Measurements from ENCODE around the gene SCP2.

Gene SCP2

GRCh38 chr1:53075206-53075605 is 148.1 kb downstream of the SCP2 start:
- Histone ChIP-seq H3K4me1 (ENCODE audit: control insufficient read depth, insufficient read depth, low read length) (no peaks in the 10 kb centered on the region), H3K4me3 (ENCODE audit: low read length) (no peak overlapping the region), H3K27me3 (ENCODE audit: control insufficient read depth, insufficient read depth, low read length) (no peaks in the 10 kb centered on the region), H3K9ac (ENCODE audit: low read length) (no peak overlapping the region), H3K9me3 (ENCODE audit: control insufficient read depth, low read length) (no peaks in the 10 kb centered on the region), H3K36me3 (ENCODE audit: control insufficient read depth, insufficient read depth, low read length) (no peaks in the 10 kb centered on the region)

GRCh38 chr1:53075761-53076163 is 148.7 kb downstream of the SCP2 start:
- Histone ChIP-seq H3K27me3 (ENCODE audit: control insufficient read depth, insufficient read depth, low read length) (no peaks in the 10 kb centered on the region), H3K4me1 (ENCODE audit: control insufficient read depth, insufficient read depth, low read length) (no peaks in the 10 kb centered on the region), H3K4me3 (ENCODE audit: low read length) (no peak overlapping the region), H3K9me3 (ENCODE audit: control insufficient read depth, low read length) (no peaks in the 10 kb centered on the region), H3K36me3 (ENCODE audit: control insufficient read depth, insufficient read depth, low read length) (no peaks in the 10 kb centered on the region), H3K9ac (ENCODE audit: low read length) (no peak overlapping the region)

- no peaks in the 10 kb centered on the region for H3K36me3 ChIP-seq (ENCODE audit: control insufficient read depth, insufficient read depth, low read length)
- no peaks in the 10 kb centered on the region for H3K27me3 ChIP-seq (ENCODE audit: control insufficient read depth, insufficient read depth, low read length)
- no peak overlapping the region for H3K9ac ChIP-seq (ENCODE audit: low read length)
- H3K4me1 ChIP-seq (ENCODE audit: control insufficient read depth, insufficient read depth, low read length): no peaks in the 10 kb centered on the region
- H3K4me3 ChIP-seq (ENCODE audit: low read length): no peak overlapping the region
- H3K9me3 ChIP-seq (ENCODE audit: control insufficient read depth, low read length): no peaks in the 10 kb centered on the region
These were observed 149.1 kb downstream of the SCP2 start for GRCh38 chr1:53076165-53076564.

- no peaks in the 10 kb centered on the region for H3K9me3 ChIP-seq (ENCODE audit: control insufficient read depth, low read length)
- no peaks in the 10 kb centered on the region for H3K4me1 ChIP-seq (ENCODE audit: control insufficient read depth, insufficient read depth, low read length)
- H3K4me3 ChIP-seq (ENCODE audit: low read length): no peak overlapping the region
- no peaks in the 10 kb centered on the region for H3K27me3 ChIP-seq (ENCODE audit: control insufficient read depth, insufficient read depth, low read length)
- no peak overlapping the region for H3K9ac ChIP-seq (ENCODE audit: low read length)
- no peaks in the 10 kb centered on the region for H3K36me3 ChIP-seq (ENCODE audit: control insufficient read depth, insufficient read depth, low read length)
These were observed 149.9 kb downstream of the SCP2 start for GRCh38 chr1:53076721-53077598.

GRCh38 chr1:53077599-53077965 is 150.5 kb downstream of the SCP2 start:
- Histone ChIP-seq H3K27me3 (ENCODE audit: control insufficient read depth, insufficient read depth, low read length) (no peaks in the 10 kb centered on the region), H3K36me3 (ENCODE audit: control insufficient read depth, insufficient read depth, low read length) (no peaks in the 10 kb centered on the region), H3K9me3 (ENCODE audit: control insufficient read depth, low read length) (no peaks in the 10 kb centered on the region), H3K4me1 (ENCODE audit: control insufficient read depth, insufficient read depth, low read length) (no peaks in the 10 kb centered on the region), H3K4me3 (ENCODE audit: low read length) (no peak overlapping the region), H3K9ac (ENCODE audit: low read length) (no peak overlapping the region)

- Histone ChIP-seq H3K4me3 (ENCODE audit: low read length) (no peak overlapping the region), H3K9ac (ENCODE audit: low read length) (no peak overlapping the region), H3K9me3 (ENCODE audit: control insufficient read depth, low read length) (no peaks in the 10 kb centered on the region), H3K36me3 (ENCODE audit: control insufficient read depth, insufficient read depth, low read length) (no peaks in the 10 kb centered on the region), H3K27me3 (ENCODE audit: control insufficient read depth, insufficient read depth, low read length) (no peaks in the 10 kb centered on the region), H3K4me1 (ENCODE audit: control insufficient read depth, insufficient read depth, low read length) (no peaks in the 10 kb centered on the region)
These were observed 151.4 kb downstream of the SCP2 start for GRCh38 chr1:53078333-53079101.

GRCh38 chr1:53079251-53079650 is 152.2 kb downstream of the SCP2 start:
- no peaks in the 10 kb centered on the region for H3K27me3 ChIP-seq (ENCODE audit: control insufficient read depth, insufficient read depth, low read length)
- H3K4me3 ChIP-seq (ENCODE audit: low read length): no peak overlapping the region
- H3K36me3 ChIP-seq (ENCODE audit: control insufficient read depth, insufficient read depth, low read length): no peaks in the 10 kb centered on the region
- peaks cover under 1% of the 10 kb centered on the region for H3K4me1 ChIP-seq (ENCODE audit: control insufficient read depth, insufficient read depth, low read length)
- H3K9ac ChIP-seq (ENCODE audit: low read length): no peak overlapping the region
- no peaks in the 10 kb centered on the region for H3K9me3 ChIP-seq (ENCODE audit: control insufficient read depth, low read length)

- Histone ChIP-seq H3K4me1 (ENCODE audit: control insufficient read depth, insufficient read depth, low read length) (peaks cover 8% of the 10 kb centered on the region), H3K9ac (ENCODE audit: low read length) (no peak overlapping the region), H3K4me3 (ENCODE audit: low read length) (no peak overlapping the region), H3K9me3 (ENCODE audit: control insufficient read depth, low read length) (no peaks in the 10 kb centered on the region), H3K36me3 (ENCODE audit: control insufficient read depth, insufficient read depth, low read length) (no peaks in the 10 kb centered on the region), H3K27me3 (ENCODE audit: control insufficient read depth, insufficient read depth, low read length) (no peaks in the 10 kb centered on the region)
These were observed 153.0 kb downstream of the SCP2 start for GRCh38 chr1:53080041-53080440.

GRCh38 chr1:53080769-53081168 is 153.7 kb downstream of the SCP2 start:
- Histone ChIP-seq H3K9ac (ENCODE audit: low read length) (no peak overlapping the region), H3K4me3 (ENCODE audit: low read length) (no peak overlapping the region), H3K9me3 (ENCODE audit: control insufficient read depth, low read length) (no peaks in the 10 kb centered on the region), H3K4me1 (ENCODE audit: control insufficient read depth, insufficient read depth, low read length) (peaks cover 10% of the 10 kb centered on the region), H3K36me3 (ENCODE audit: control insufficient read depth, insufficient read depth, low read length) (no peaks in the 10 kb centered on the region), H3K27me3 (ENCODE audit: control insufficient read depth, insufficient read depth, low read length) (no peaks in the 10 kb centered on the region)

GRCh38 chr1:53081384-53082066 is 154.4 kb downstream of the SCP2 start:
- Histone ChIP-seq H3K36me3 (ENCODE audit: control insufficient read depth, insufficient read depth, low read length) (no peaks in the 10 kb centered on the region), H3K9me3 (ENCODE audit: control insufficient read depth, low read length) (no peaks in the 10 kb centered on the region), H3K4me3 (ENCODE audit: low read length) (no peak overlapping the region), H3K4me1 (ENCODE audit: control insufficient read depth, insufficient read depth, low read length) (peaks cover 10% of the 10 kb centered on the region), H3K27me3 (ENCODE audit: control insufficient read depth, insufficient read depth, low read length) (no peaks in the 10 kb centered on the region), H3K9ac (ENCODE audit: low read length) (no peak overlapping the region)

- Histone ChIP-seq H3K36me3 (ENCODE audit: control insufficient read depth, insufficient read depth, low read length) (no peaks in the 10 kb centered on the region), H3K27me3 (ENCODE audit: control insufficient read depth, insufficient read depth, low read length) (no peaks in the 10 kb centered on the region), H3K9me3 (ENCODE audit: control insufficient read depth, low read length) (no peaks in the 10 kb centered on the region), H3K4me1 (ENCODE audit: control insufficient read depth, insufficient read depth, low read length) (peaks cover 10% of the 10 kb centered on the region), H3K9ac (ENCODE audit: low read length) (no peak overlapping the region), H3K4me3 (ENCODE audit: low read length) (no peak overlapping the region)
These were observed 155.9 kb downstream of the SCP2 start for GRCh38 chr1:53082826-53083455.

Measured in mucosa of stomach (tissue), 1 donor.